GM12874 (cell line): ENCODE measurements around the gene FAAH.

Source experiments
- TF ChIP-seq, protein P1 (sequence below): IDR thresholded peaks from 2 replicates; pipeline ENCODE4 v1.5.1; 2011; ENCODE audit warnings: low read depth, mild to moderate bottlenecking, control low read depth, low read length, moderate library complexity; ENCODE audit not compliant: insufficient read depth

Gene FAAH

DNA sequence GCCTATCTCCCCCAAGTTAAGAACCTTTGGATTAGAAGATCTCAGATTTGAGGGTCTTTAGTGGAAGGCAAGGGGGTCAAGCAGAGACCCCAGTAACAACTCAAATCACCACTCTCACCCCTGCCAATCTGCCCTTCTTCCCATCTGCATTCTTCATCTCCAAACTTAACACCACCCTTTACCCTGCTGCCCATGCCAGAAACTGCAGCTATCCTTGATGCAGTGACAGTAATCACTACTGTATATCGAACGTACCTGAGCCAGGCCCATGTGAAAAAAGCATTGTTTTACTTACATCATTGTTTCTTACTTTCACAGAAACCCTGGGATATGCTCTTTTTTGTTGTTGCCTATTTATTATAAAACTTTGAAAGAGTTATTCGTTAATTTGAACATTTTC, 27.0 kb upstream of the FAAH start:
- TF ChIP-seq, protein P1, sequence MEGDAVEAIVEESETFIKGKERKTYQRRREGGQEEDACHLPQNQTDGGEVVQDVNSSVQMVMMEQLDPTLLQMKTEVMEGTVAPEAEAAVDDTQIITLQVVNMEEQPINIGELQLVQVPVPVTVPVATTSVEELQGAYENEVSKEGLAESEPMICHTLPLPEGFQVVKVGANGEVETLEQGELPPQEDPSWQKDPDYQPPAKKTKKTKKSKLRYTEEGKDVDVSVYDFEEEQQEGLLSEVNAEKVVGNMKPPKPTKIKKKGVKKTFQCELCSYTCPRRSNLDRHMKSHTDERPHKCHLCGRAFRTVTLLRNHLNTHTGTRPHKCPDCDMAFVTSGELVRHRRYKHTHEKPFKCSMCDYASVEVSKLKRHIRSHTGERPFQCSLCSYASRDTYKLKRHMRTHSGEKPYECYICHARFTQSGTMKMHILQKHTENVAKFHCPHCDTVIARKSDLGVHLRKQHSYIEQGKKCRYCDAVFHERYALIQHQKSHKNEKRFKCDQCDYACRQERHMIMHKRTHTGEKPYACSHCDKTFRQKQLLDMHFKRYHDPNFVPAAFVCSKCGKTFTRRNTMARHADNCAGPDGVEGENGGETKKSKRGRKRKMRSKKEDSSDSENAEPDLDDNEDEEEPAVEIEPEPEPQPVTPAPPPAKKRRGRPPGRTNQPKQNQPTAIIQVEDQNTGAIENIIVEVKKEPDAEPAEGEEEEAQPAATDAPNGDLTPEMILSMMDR: no peak

DNA sequence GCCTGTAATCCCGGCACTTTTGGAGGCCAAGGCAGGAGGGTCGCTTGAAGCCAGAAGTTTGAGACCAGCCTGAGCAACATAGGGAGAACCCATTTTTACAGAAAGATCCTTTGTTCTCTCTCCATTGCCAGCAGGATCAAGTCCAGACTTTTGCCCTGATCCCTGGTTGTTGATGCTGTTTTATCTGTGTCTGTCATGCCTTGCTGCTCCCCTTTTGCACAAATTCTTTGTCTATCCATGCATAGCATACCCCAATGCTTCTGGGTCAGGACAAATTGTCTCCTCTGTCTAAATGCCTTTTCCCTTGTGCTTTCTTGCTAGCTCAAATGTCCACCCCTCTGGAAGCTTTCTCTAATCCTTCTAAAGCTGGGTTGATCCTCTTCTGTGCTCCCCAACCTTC, 25.3 kb upstream of the FAAH start:
- TF ChIP-seq, protein P1: no peak

DNA sequence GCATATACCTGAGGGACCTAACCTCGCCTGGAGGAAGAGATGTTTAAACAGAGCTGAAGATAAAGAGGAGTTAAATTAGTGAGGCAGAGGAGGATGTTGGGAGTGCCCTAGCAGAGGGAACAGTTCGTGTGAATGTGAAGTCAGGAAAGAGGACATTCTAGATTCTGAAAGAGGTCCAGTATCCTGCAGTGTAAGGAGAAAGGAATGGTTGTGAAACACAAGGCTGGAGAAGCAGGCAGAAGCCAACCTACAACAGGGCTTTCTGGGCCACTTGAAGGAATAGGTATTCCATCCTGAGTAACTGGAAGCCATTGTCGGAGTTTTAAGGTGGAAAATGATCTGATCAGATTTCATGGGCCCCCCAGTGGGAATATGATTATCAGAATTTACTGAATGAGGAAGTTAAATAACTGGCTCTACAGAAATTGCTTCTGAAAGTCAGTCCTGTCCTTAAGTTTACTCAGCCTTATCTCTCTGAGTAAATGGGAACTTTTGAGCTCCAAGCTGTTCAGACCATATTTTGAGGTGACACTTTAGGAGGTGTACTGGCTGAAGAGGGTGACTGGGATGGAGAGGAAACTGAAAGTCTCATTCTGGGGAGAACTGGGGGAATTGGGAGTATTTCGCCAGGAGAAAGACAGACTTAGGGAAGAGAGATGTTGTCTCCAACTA, 24.4 kb upstream of the FAAH start:
- TF ChIP-seq, protein P1: no peak

- TF ChIP-seq, protein P1: no peak
Measured at GRCh38 chr1:46370214-46370633, 23.9 kb upstream of the FAAH start.

DNA sequence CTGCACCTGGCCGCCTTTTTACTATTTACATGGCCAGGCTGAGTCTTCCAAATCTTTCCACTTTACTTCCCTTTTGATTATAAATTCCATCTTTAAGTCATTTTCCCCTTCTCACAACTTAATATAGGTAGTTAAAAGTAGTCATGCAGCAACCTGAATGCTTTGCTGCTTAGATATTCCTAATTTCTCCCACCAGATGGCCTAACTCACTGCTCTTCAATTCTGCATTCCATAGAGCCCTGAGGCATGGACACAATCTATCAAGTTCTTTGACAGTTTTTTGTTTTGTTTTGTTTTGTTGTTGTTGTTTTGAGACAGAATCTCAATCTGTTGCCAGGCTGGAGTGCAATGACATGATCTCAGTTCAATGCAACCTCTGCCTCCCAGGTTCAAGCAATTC, 21.7 kb upstream of the FAAH start:
- TF ChIP-seq, protein P1: no peak

- TF ChIP-seq, protein P1: no peak
Measured at GRCh38 chr1:46379996-46380395, 14.1 kb upstream of the FAAH start.

DNA sequence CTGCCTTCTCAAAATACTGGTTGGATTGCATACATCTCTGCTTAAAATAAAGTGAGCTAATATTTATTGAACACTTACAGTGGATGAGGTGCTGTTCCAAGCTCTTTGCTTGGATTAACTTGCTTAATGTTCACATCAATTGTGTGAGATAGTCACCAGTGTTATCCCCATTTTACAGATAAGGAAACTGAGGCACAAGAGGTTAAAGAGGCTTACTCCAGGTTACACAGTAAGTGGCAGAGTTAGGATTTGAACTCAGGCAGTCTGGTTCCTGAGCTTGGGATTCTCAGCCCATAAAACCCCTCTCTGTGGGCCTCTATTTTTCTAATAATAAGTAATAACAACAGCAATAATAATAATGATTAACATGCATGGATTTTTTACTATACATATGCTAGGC, 13.6 kb upstream of the FAAH start:
- TF ChIP-seq, protein P1: no peak
